Smooth muscle cell of trachea (primary cell): Measurements from ENCODE around the gene TMEM272. TPM values are rescaled to one million over a fixed set of nuclear protein-coding genes. Genes with fewer than 3 reads are reported as not detected.

Experiments used
- total RNA-seq: library from RNA; depleted of rRNA; stranded (reverse); fragments of >200 nt; gene quantifications from 2 replicates; pipeline ENCODE4 v1.2.1, GENCODE V29; 2014

The TMEM272 gene
- total RNA-seq = not detected in 2 replicates

GRCh38 chr13:51844862-51845573 is at the start of gene TMEM272:
Gene TMEM272 (minus strand): TSS chr13:51845177. CDS start chr13:51838530, 6,647 bp downstream.

GRCh38 chr13:51861723-51862300 is 16.8 kb upstream of the TMEM272 start, which contains the start of gene CCDC70:
Gene CCDC70 (plus strand): TSS chr13:51861969. CDS start chr13:51865412, 3,443 bp downstream.

GRCh38 chr13:51803422-51804294 is 41.3 kb downstream of the TMEM272 start, which contains the start of gene DHRS12:
Gene DHRS12 (minus strand): TSS chr13:51804163. CDS start chr13:51799659, 4,504 bp downstream.

Other genes with a start within 250 kb of the TMEM272 start
- 2.9 and 3.3 TPM in 2 replicates for gene DHRS12, start 41.0 kb downstream of the TMEM272 start, total RNA-seq
- gene CCDC70, start 16.8 kb upstream of the TMEM272 start, total RNA-seq = not detected in 2 replicates
- 0.87 and 2.0 TPM in 2 replicates for gene ATP7B, start 166.3 kb upstream of the TMEM272 start, total RNA-seq
- 15.7 and 30.3 TPM in 2 replicates for gene ALG11, start 167.2 kb upstream of the TMEM272 start, total RNA-seq
- gene UTP14C, start 179.5 kb upstream of the TMEM272 start, total RNA-seq = 11.6 and 15.4 TPM in 2 replicates